ENCODE data around the gene LRIG1.

LRIG1 gene

GRCh38 chr3:66496746-66497145 is 4.1 kb downstream of the LRIG1 start (continued):
- TF ChIP-seq TSHZ2 (CRISPR knock-in tag; IDR thresholded peaks at IDR 0.05) (no peak), ESRRG (CRISPR knock-in tag; IDR thresholded peaks at IDR 0.05) (no peak), SNAI2 (CRISPR knock-in tag; IDR thresholded peaks at IDR 0.05) (no peak)

- TF ChIP-seq GLIS3 (CRISPR knock-in tag; IDR thresholded peaks at IDR 0.05) (no peak), ZC3H10 (CRISPR knock-in tag; IDR thresholded peaks at IDR 0.05) (no peak), PPARA (CRISPR knock-in tag; IDR thresholded peaks at IDR 0.05; ENCODE audit: borderline replicate concordance) (no peak), ARNTL (CRISPR knock-in tag; IDR thresholded peaks at IDR 0.05; ENCODE audit: borderline replicate concordance, low read depth) (no peak), TCF4 (CRISPR knock-in tag; IDR thresholded peaks at IDR 0.05; ENCODE audit: borderline replicate concordance) (no peak), PATZ1 (CRISPR knock-in tag; IDR thresholded peaks at IDR 0.05; ENCODE audit: borderline replicate concordance) (no peak), CSDC2 (CRISPR knock-in tag; IDR thresholded peaks at IDR 0.05) (no peak), TSHZ2 (CRISPR knock-in tag; IDR thresholded peaks at IDR 0.05) (no peak), BACH2 (CRISPR knock-in tag; IDR thresholded peaks at IDR 0.05; ENCODE audit: borderline replicate concordance) (no peak), ISL1 (CRISPR knock-in tag; IDR thresholded peaks at IDR 0.05) (no peak), ZFP30 (CRISPR knock-in tag; IDR thresholded peaks at IDR 0.05) (no peak), TOX (CRISPR knock-in tag; IDR thresholded peaks at IDR 0.05; ENCODE audit: borderline replicate concordance) (no peak), SNAI2 (CRISPR knock-in tag; IDR thresholded peaks at IDR 0.05) (no peak), ZFP3 (CRISPR knock-in tag; IDR thresholded peaks at IDR 0.05) (no peak), ZNF8 (CRISPR knock-in tag; IDR thresholded peaks at IDR 0.05) (no peak), OSR1 (CRISPR knock-in tag; IDR thresholded peaks at IDR 0.05) (no peak), ZNF565 (CRISPR knock-in tag; conservative IDR thresholded peaks at IDR 0.05; ENCODE audit: low read depth) (no peak)
- no peak for ATAC-seq
These were observed 4.5 kb downstream of the LRIG1 start for GRCh38 chr3:66496301-66496700.

GRCh38 chr3:66495668-66496045 is 5.2 kb downstream of the LRIG1 start:
- no peak for TF ChIP-seq ISL1 (CRISPR knock-in tag; IDR thresholded peaks at IDR 0.05)
- no peak for TF ChIP-seq ZNF565 (CRISPR knock-in tag; conservative IDR thresholded peaks at IDR 0.05; ENCODE audit: low read depth)
- no peak for TF ChIP-seq TCF4 (CRISPR knock-in tag; IDR thresholded peaks at IDR 0.05; ENCODE audit: borderline replicate concordance)
- TF ChIP-seq RARB (CRISPR knock-in tag; IDR thresholded peaks at IDR 0.05): no peak
- TF ChIP-seq ZC3H10 (CRISPR knock-in tag; IDR thresholded peaks at IDR 0.05): no peak
- no peak for TF ChIP-seq BACH2 (CRISPR knock-in tag; IDR thresholded peaks at IDR 0.05; ENCODE audit: borderline replicate concordance)
- TF ChIP-seq ZFP3 (CRISPR knock-in tag; IDR thresholded peaks at IDR 0.05): no peak
- TF ChIP-seq TOX (CRISPR knock-in tag; IDR thresholded peaks at IDR 0.05; ENCODE audit: borderline replicate concordance): no peak
- TF ChIP-seq ZFP30 (CRISPR knock-in tag; IDR thresholded peaks at IDR 0.05): no peak
- TF ChIP-seq ZNF8 (CRISPR knock-in tag; IDR thresholded peaks at IDR 0.05): no peak
- TF ChIP-seq PPARA (CRISPR knock-in tag; IDR thresholded peaks at IDR 0.05; ENCODE audit: borderline replicate concordance): no peak
- no peak for TF ChIP-seq ARNTL (CRISPR knock-in tag; IDR thresholded peaks at IDR 0.05; ENCODE audit: borderline replicate concordance, low read depth)
- TF ChIP-seq GLIS3 (CRISPR knock-in tag; IDR thresholded peaks at IDR 0.05): no peak
- TF ChIP-seq PATZ1 (CRISPR knock-in tag; IDR thresholded peaks at IDR 0.05; ENCODE audit: borderline replicate concordance): no peak
- TF ChIP-seq ESRRG (CRISPR knock-in tag; IDR thresholded peaks at IDR 0.05): no peak
- TF ChIP-seq ZNF70 (CRISPR knock-in tag; IDR thresholded peaks at IDR 0.05): no peak
- TF ChIP-seq OSR1 (CRISPR knock-in tag; IDR thresholded peaks at IDR 0.05): no peak
- TF ChIP-seq POU6F1 (CRISPR knock-in tag; IDR thresholded peaks at IDR 0.05; ENCODE audit: borderline replicate concordance, low read depth): no peak
- TF ChIP-seq CREB5 (CRISPR knock-in tag; IDR thresholded peaks at IDR 0.05; ENCODE audit: low read depth): no peak
- TF ChIP-seq SNAI2 (CRISPR knock-in tag; IDR thresholded peaks at IDR 0.05): no peak
- ATAC-seq: no peak
